Measurements from ENCODE around the gene TMEM121B.

- TF ChIP-seq CTCF (IDR thresholded peaks at IDR 0.05) (no peak), POLR2AphosphoS5 (IDR thresholded peaks at IDR 0.05) (no peak)
Measured at GRCh38 chr22:17167486-17167885, 46.3 kb upstream of the TMEM121B start.
